ENCODE measurements around the gene HS3ST6. TPM values are rescaled to one million over a fixed set of nuclear protein-coding genes. Genes with fewer than 3 reads are reported as not detected.

HS3ST6 gene
- total and polyA plus RNA-seq, 2 of the 13 experiments (the other 11 are each of a cell fraction or from before 2014, with no cell fraction given) = not detected

- Histone ChIP-seq H3K27ac (ENCODE audit: extremely low read length, insufficient read depth, low read length) (no peak overlapping the region), H3K27me3 (ENCODE audit: control insufficient read depth in 1 of 2, insufficient read depth in 2 of 2, low read length in 2 of 2) (peaks cover 19 to 53% of the 10 kb centered on the region in 2 experiments), H3K9ac (ENCODE audit: insufficient read depth, low read depth, low read length) (no peak overlapping the region), H2AFZ (ENCODE audit: low read length) (no peak overlapping the region), H3K36me3 (replicated peaks in 1 of 2; ENCODE audit: control insufficient read depth in 1 of 2, insufficient read depth in 2 of 2, low read length in 2 of 2) (no peaks in the 10 kb centered on the region), H3K9me3 (ENCODE audit: low read length) (no peaks in the 10 kb centered on the region), H4K20me1 (ENCODE audit: insufficient read depth, low read length) (0 out of 2 replicates have a peak, but pooled peaks cover 2% of the 10 kb centered on the region), H3K4me2 (ENCODE audit: low read depth, low read length) (peak overlapping the region; percentile 66), H3K79me2 (ENCODE audit: insufficient read depth, low read length) (no peaks in the 10 kb centered on the region), H3K4me3 (replicated peaks in 1 of 3; ENCODE audit: insufficient read depth in 1 of 3, low read depth in 2 of 3, low read length in 3 of 3) (peak overlapping the region in 1 of 3 experiments; percentile 38; a peak in 1 of 6 replicates), H3K4me1 (ENCODE audit: insufficient read depth, low read length) (peaks cover 48% of the 10 kb centered on the region)
- FAIRE-seq (peak; percentile 18), DNase-seq (ENCODE audit: low spot score) (peak; percentile 50), ATAC-seq (peak; percentile 52)
- ChIA-PET POLR2A (interaction anchor here (1.0 to 1.4 kb wide), 3 partner anchors 18 to 232 kb away, joined by 3 to 8 read pairs (median 4); partner anchors contain the start of genes RPS2 and TRAF7), CTCF (ENCODE audit: low intra/inter-chr PET ratio, low total read pairs) (interaction anchor here (1.3 kb wide), 1 partner anchor 60 kb away, joined by 4 read pairs; no protein-coding TSS in a partner anchor)
- intact Hi-C loops (cut with micrococcal nuclease; ENCODE audit: unreplicated experiment) (no loop called here), in situ Hi-C loops (cut with HindIII; ENCODE audit: extremely low pct_ligation_motif_present, low pct_unique_long_range_greater_than_20kb) (loop anchor here (5.0 kb wide), 1 partner anchor 61 kb away; no protein-coding TSS in a partner anchor)
- 3% methylated on average over 14 of the region's 24 CpGs for WGBS (ENCODE audit: low lambda C conversion rate)
- BruUV-seq (replicated peaks) = no TSS peak
- TF ChIP-seq RAD21 (CRISPR knock-in tag; IDR thresholded peaks at IDR 0.05) = peak; percentile 15; the same call in 1 of the 2 replicates
- no peak for TF ChIP-seq ZNF256 (CRISPR knock-in tag; conservative IDR thresholded peaks at IDR 0.05)
- TF ChIP-seq PATZ1 (CRISPR knock-in tag; IDR thresholded peaks at IDR 0.05) = peak; percentile 73; the same call in 1 of the 2 replicates
- TF ChIP-seq TEAD3 (CRISPR knock-in tag; optimal IDR thresholded peaks at IDR 0.05; ENCODE audit: borderline replicate concordance) = peak; percentile 3
- 0 out of 2 replicates have a peak, but pooled peaks have one; percentile 27 for TF ChIP-seq ATF7-NPFF (CRISPR knock-in tag; IDR thresholded peaks at IDR 0.05; ENCODE audit: low read depth)
- no peak for TF ChIP-seq PBX2 (CRISPR knock-in tag; IDR thresholded peaks at IDR 0.05)
- peak; percentile 16; the same call in 1 of the 2 replicates for TF ChIP-seq TFAP4 (IDR thresholded peaks at IDR 0.05; ENCODE audit: borderline replicate concordance, low read depth)
- no peak for TF ChIP-seq ZNF362 (CRISPR knock-in tag; IDR thresholded peaks at IDR 0.05; ENCODE audit: borderline replicate concordance)
- TF ChIP-seq NBN (conservative IDR thresholded peaks at IDR 0.05) = no peak
- no peak for TF ChIP-seq ADNP (CRISPR knock-in tag; IDR thresholded peaks at IDR 0.05)
- TF ChIP-seq SNAI1 (CRISPR knock-in tag; IDR thresholded peaks at IDR 0.05; ENCODE audit: borderline replicate concordance) = no peak
- TF ChIP-seq ZNF282 (IDR thresholded peaks at IDR 0.05; ENCODE audit: partially characterized antibody) = no peak
- TF ChIP-seq ZNF136 (CRISPR knock-in tag; IDR thresholded peaks at IDR 0.05; ENCODE audit: low read depth) = no peak
- no peak for TF ChIP-seq BRD4 (CRISPR knock-in tag; IDR thresholded peaks at IDR 0.05)
- TF ChIP-seq ZBTB10 (CRISPR knock-in tag; IDR thresholded peaks at IDR 0.05; ENCODE audit: borderline replicate concordance) = no peak
- TF ChIP-seq ZNF274 (CRISPR knock-in tag; IDR thresholded peaks at IDR 0.05) = no peak
Observed at GRCh38 chr16:1923299-1924034, 5.3 kb upstream of the HS3ST6 start.
